Measurements from ENCODE around the gene LRRC17.
"Not testable (repeated sequence)": the region's sequence is repeated elsewhere in the genome, so short reads cannot be mapped to it uniquely, and the experiment has no call there.

The LRRC17 gene

GRCh38 chr7:102897856-102898531, 14.8 kb upstream of the LRRC17 start:
- DNase-seq: no peak

- DNase-seq: no peak
These were observed 14.3 kb upstream of the LRRC17 start for GRCh38 chr7:102898532-102898859.

GRCh38 chr7:102902052-102902451, 10.7 kb upstream of the LRRC17 start:
- DNase-seq: not testable (repeated sequence)

- not testable (repeated sequence) for DNase-seq
These were observed 9.2 kb upstream of the LRRC17 start for GRCh38 chr7:102903576-102903975.

GRCh38 chr7:102908676-102909075, 4.1 kb upstream of the LRRC17 start:
- DNase-seq: no peak

GRCh38 chr7:102913826-102914225, 1.0 kb downstream of the LRRC17 start:
- DNase-seq: no peak

- no peak for DNase-seq
These were observed 1.8 kb downstream of the LRRC17 start for GRCh38 chr7:102914585-102914984.

- no peak for DNase-seq
These were observed 3.6 kb downstream of the LRRC17 start for GRCh38 chr7:102916426-102916825.

- DNase-seq: no peak
These were observed 4.1 kb downstream of the LRRC17 start for GRCh38 chr7:102916881-102917280.

GRCh38 chr7:102917436-102918353, 4.9 kb downstream of the LRRC17 start:
- no peak for DNase-seq

- DNase-seq: no peak
These were observed 6.0 kb downstream of the LRRC17 start for GRCh38 chr7:102918845-102919244.

GRCh38 chr7:102925976-102926782, 13.4 kb downstream of the LRRC17 start:
- DNase-seq: no peak

GRCh38 chr7:102926783-102927140, 14.0 kb downstream of the LRRC17 start:
- no peak for DNase-seq

- no peak for DNase-seq
These were observed 14.6 kb downstream of the LRRC17 start for GRCh38 chr7:102927312-102927933.

GRCh38 chr7:102931757-102932156, 19.0 kb downstream of the LRRC17 start:
- no peak for DNase-seq

- no peak for DNase-seq
These were observed 21.0 kb downstream of the LRRC17 start for GRCh38 chr7:102933763-102934162.

- DNase-seq: no peak
These were observed 21.4 kb downstream of the LRRC17 start for GRCh38 chr7:102934239-102934638.

- no peak for DNase-seq
These were observed 21.9 kb downstream of the LRRC17 start for GRCh38 chr7:102934701-102935100.

- no peak for DNase-seq
These were observed 22.8 kb downstream of the LRRC17 start for GRCh38 chr7:102935450-102936115.

GRCh38 chr7:102938679-102939078, 25.9 kb downstream of the LRRC17 start:
- no peak for DNase-seq

- no peak for DNase-seq
These were observed 29.5 kb downstream of the LRRC17 start for GRCh38 chr7:102942181-102942866.

GRCh38 chr7:102942868-102943267, 30.1 kb downstream of the LRRC17 start:
- DNase-seq: no peak
